Type B pancreatic cell (in vitro differentiated cells): ENCODE results near the gene HIVEP3. TPM values are rescaled to one million over a fixed set of nuclear protein-coding genes. Genes with fewer than 3 reads are reported as not detected.

ENCODE experiments used
- DNase-seq: peaks from one replicate; pipeline ENCODE4 v3.0.0; 2021; ENCODE audit warnings: mixed read lengths; ENCODE audit not compliant: unreplicated experiment; ENCODE audit errors: extremely low spot score
- H3K27ac Mint-ChIP-seq: 2 replicates; pipeline ENCODE4 v1.8.0; 2021; ENCODE audit warnings: mild to moderate bottlenecking, mixed read lengths
- H3K27me3 Mint-ChIP-seq: 2 replicates; pipeline ENCODE4 v1.8.0; 2021; ENCODE audit warnings: mixed read lengths
- H3K36me3 Mint-ChIP-seq: 2 replicates; pipeline ENCODE4 v1.8.0; 2021; ENCODE audit warnings: mixed read lengths
- H3K4me1 Mint-ChIP-seq: one replicate; pipeline ENCODE4 v1.8.0; 2021; ENCODE audit warnings: mixed read lengths; ENCODE audit not compliant: unreplicated experiment
- H3K4me3 Mint-ChIP-seq: 2 replicates; pipeline ENCODE4 v1.8.0; 2021; ENCODE audit warnings: mild to moderate bottlenecking, mixed read lengths
- H3K9me3 Mint-ChIP-seq: 2 replicates; pipeline ENCODE4 v1.8.0; 2021; ENCODE audit warnings: mixed read lengths
- total RNA-seq: library from RNA; stranded (reverse); gene quantifications from 2 replicates; pipeline ENCODE4 v1.2.1, GENCODE V29; 2021; ENCODE audit warnings: low replicate concordance
- TF ChIP-seq, protein P1 (sequence below): fragments of 200-600 bp; sonication (generic); conservative IDR thresholded peaks from 2 replicates; pipeline ENCODE4 v1.5.0; 2021; ENCODE audit warnings: antibody characterized with exemption, mild to moderate bottlenecking

Gene HIVEP3
- total RNA-seq, 1 donor from 2014 or later = 9.2 TPM

DNA sequence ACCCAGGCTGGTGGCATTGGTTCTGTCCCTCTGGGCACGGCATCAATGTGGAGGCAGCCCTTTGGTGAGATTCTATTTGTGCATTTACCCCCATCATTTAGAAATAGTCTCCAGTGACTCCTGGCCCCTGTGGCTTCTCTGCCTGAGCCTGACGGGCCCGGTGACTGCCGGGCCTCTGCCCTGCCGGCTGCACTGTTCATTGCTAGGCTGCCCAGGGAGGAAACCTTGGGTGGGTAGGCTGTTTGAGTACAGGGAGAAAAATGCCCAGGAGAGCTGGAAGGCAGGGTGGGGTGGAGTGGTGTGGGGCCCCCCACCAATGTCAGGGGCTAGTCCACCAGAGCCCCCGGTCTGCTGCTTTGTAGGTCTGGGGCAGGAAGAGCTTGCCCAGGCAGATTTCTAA lies 410.9 kb downstream of the HIVEP3 start:
- peaks cover 31% of the 10 kb centered on the region for H3K4me1 Mint-ChIP-seq
- no peak overlapping the region for H3K27ac Mint-ChIP-seq
- H3K27me3 Mint-ChIP-seq = peaks cover 5% of the 10 kb centered on the region
- no peaks in the 10 kb centered on the region for H3K9me3 Mint-ChIP-seq
- no peaks in the 10 kb centered on the region for H3K36me3 Mint-ChIP-seq
- TF ChIP-seq, protein P1, sequence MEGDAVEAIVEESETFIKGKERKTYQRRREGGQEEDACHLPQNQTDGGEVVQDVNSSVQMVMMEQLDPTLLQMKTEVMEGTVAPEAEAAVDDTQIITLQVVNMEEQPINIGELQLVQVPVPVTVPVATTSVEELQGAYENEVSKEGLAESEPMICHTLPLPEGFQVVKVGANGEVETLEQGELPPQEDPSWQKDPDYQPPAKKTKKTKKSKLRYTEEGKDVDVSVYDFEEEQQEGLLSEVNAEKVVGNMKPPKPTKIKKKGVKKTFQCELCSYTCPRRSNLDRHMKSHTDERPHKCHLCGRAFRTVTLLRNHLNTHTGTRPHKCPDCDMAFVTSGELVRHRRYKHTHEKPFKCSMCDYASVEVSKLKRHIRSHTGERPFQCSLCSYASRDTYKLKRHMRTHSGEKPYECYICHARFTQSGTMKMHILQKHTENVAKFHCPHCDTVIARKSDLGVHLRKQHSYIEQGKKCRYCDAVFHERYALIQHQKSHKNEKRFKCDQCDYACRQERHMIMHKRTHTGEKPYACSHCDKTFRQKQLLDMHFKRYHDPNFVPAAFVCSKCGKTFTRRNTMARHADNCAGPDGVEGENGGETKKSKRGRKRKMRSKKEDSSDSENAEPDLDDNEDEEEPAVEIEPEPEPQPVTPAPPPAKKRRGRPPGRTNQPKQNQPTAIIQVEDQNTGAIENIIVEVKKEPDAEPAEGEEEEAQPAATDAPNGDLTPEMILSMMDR = no peak
- no peak overlapping the region for H3K4me3 Mint-ChIP-seq
- no peak for DNase-seq

- TF ChIP-seq, protein P1 = no peak
- peak overlapping the region; percentile 16 for H3K27ac Mint-ChIP-seq
- H3K27me3 Mint-ChIP-seq = peaks cover 5% of the 10 kb centered on the region
- H3K4me1 Mint-ChIP-seq = peaks cover 31% of the 10 kb centered on the region
- H3K4me3 Mint-ChIP-seq = no peak overlapping the region
- DNase-seq = no peak
- no peaks in the 10 kb centered on the region for H3K36me3 Mint-ChIP-seq
- no peaks in the 10 kb centered on the region for H3K9me3 Mint-ChIP-seq
These were observed 411.5 kb downstream of the HIVEP3 start for GRCh38 chr1:41507110-41507720.

- H3K27ac Mint-ChIP-seq = peak overlapping the region; percentile 57
- H3K4me1 Mint-ChIP-seq = peaks cover 31% of the 10 kb centered on the region
- peaks cover 5% of the 10 kb centered on the region for H3K27me3 Mint-ChIP-seq
- H3K9me3 Mint-ChIP-seq = no peaks in the 10 kb centered on the region
- no peaks in the 10 kb centered on the region for H3K36me3 Mint-ChIP-seq
- H3K4me3 Mint-ChIP-seq = peak overlapping the region; percentile 12
- no peak for DNase-seq
- TF ChIP-seq, protein P1 = no peak
These were observed 414.3 kb downstream of the HIVEP3 start for GRCh38 chr1:41504114-41505035.

- peak overlapping the region; percentile 21 for H3K4me3 Mint-ChIP-seq
- DNase-seq = no peak
- H3K27me3 Mint-ChIP-seq = peaks cover 5% of the 10 kb centered on the region
- H3K27ac Mint-ChIP-seq = peak overlapping the region; percentile 57
- H3K9me3 Mint-ChIP-seq = no peaks in the 10 kb centered on the region
- TF ChIP-seq, protein P1 = peak; percentile 55
- H3K36me3 Mint-ChIP-seq = no peaks in the 10 kb centered on the region
- peaks cover 31% of the 10 kb centered on the region for H3K4me1 Mint-ChIP-seq
These were observed 415.1 kb downstream of the HIVEP3 start for GRCh38 chr1:41503538-41504113.

DNA sequence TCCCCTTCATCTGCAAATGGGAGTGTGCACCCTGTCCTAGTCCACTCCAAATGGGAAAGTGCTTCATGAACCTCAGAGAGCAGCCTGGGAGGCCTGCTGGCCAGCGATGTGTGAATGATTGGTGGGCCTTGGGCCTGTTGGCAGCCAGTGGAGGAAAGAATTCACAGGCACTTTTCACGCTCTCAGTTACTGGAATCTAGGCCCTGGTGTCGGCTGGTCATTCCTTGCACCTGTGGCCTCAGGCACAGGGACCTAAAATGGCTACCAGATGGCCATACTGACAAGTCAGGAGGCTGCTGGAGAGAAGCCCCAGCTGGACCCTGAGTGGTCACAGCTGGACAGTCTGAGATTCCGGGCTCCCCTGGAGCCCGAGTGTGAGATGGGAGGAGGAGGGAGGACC lies 415.8 kb downstream of the HIVEP3 start:
- H3K4me3 Mint-ChIP-seq = no peak overlapping the region

More for the DNA sequence above, 415.8 kb downstream of the HIVEP3 start:
- DNase-seq = no peak
- H3K27ac Mint-ChIP-seq = peak overlapping the region; percentile 16
- TF ChIP-seq, protein P1 = no peak
- H3K36me3 Mint-ChIP-seq = no peaks in the 10 kb centered on the region
- H3K4me1 Mint-ChIP-seq = peaks cover 37% of the 10 kb centered on the region
- H3K9me3 Mint-ChIP-seq = no peaks in the 10 kb centered on the region
- H3K27me3 Mint-ChIP-seq = peaks cover 5% of the 10 kb centered on the region
